GM10266 (cell line): ENCODE data around the gene UBAP2.

Source experiments
- DNase-seq: peaks from one replicate; pipeline ENCODE4 v3.0.0; 2012; ENCODE audit errors: extremely low spot score
- TF ChIP-seq, protein P1 (sequence below): IDR thresholded peaks from 2 replicates; pipeline ENCODE4 v1.5.1; 2012; ENCODE audit warnings: mild to moderate bottlenecking, low read depth; ENCODE audit not compliant: control insufficient read depth, insufficient read depth; ENCODE audit errors: missing control alignments

Gene UBAP2

GRCh38 chr9:34070606-34071324, 22.1 kb upstream of the UBAP2 start:
- TF ChIP-seq, protein P1, sequence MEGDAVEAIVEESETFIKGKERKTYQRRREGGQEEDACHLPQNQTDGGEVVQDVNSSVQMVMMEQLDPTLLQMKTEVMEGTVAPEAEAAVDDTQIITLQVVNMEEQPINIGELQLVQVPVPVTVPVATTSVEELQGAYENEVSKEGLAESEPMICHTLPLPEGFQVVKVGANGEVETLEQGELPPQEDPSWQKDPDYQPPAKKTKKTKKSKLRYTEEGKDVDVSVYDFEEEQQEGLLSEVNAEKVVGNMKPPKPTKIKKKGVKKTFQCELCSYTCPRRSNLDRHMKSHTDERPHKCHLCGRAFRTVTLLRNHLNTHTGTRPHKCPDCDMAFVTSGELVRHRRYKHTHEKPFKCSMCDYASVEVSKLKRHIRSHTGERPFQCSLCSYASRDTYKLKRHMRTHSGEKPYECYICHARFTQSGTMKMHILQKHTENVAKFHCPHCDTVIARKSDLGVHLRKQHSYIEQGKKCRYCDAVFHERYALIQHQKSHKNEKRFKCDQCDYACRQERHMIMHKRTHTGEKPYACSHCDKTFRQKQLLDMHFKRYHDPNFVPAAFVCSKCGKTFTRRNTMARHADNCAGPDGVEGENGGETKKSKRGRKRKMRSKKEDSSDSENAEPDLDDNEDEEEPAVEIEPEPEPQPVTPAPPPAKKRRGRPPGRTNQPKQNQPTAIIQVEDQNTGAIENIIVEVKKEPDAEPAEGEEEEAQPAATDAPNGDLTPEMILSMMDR = no peak
- DNase-seq = no peak

GRCh38 chr9:34069831-34070230, 21.1 kb upstream of the UBAP2 start:
- TF ChIP-seq, protein P1 = no peak
- no peak for DNase-seq

- no peak for DNase-seq
Measured at GRCh38 chr9:34065541-34065940, 16.9 kb upstream of the UBAP2 start.

DNA sequence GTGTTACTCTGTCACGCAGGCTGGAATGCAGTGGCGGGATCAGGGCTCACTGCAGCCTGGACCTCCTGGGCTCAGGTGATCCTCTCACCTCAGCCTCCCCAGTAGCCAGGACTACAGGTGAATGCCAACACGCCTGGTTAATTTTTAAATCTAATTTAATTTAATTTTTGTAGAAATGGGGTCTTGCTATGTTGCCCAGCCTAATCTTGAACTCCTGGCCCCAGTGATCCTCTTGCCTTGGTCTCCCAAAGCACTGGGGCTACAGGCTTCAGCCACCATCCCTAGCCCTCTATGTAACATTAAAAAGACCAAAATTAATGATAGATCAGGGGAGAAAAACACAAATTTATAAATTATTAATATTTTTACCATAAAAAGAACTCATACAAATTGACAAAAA, 11.3 kb upstream of the UBAP2 start:
- DNase-seq = no peak
- TF ChIP-seq, protein P1 = no peak

More at GRCh38 chr9:34065541-34065940, 16.9 kb upstream of the UBAP2 start:
- TF ChIP-seq, protein P1 = no peak

GRCh38 chr9:34059281-34059680, 10.6 kb upstream of the UBAP2 start:
- DNase-seq = no peak

GRCh38 chr9:34049630-34050384, 1.1 kb upstream of the UBAP2 start:
- no peak for DNase-seq
- TF ChIP-seq, protein P1 = no peak

More at GRCh38 chr9:34059281-34059680, 10.6 kb upstream of the UBAP2 start:
- TF ChIP-seq, protein P1 = no peak

- TF ChIP-seq, protein P1 = no peak
- DNase-seq = peak; percentile 53
Measured at GRCh38 chr9:34047864-34048726, 592 bp downstream of the UBAP2 start.
